ENCODE data around the gene EDN1.

- TF ChIP-seq, protein P1, sequence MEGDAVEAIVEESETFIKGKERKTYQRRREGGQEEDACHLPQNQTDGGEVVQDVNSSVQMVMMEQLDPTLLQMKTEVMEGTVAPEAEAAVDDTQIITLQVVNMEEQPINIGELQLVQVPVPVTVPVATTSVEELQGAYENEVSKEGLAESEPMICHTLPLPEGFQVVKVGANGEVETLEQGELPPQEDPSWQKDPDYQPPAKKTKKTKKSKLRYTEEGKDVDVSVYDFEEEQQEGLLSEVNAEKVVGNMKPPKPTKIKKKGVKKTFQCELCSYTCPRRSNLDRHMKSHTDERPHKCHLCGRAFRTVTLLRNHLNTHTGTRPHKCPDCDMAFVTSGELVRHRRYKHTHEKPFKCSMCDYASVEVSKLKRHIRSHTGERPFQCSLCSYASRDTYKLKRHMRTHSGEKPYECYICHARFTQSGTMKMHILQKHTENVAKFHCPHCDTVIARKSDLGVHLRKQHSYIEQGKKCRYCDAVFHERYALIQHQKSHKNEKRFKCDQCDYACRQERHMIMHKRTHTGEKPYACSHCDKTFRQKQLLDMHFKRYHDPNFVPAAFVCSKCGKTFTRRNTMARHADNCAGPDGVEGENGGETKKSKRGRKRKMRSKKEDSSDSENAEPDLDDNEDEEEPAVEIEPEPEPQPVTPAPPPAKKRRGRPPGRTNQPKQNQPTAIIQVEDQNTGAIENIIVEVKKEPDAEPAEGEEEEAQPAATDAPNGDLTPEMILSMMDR (IDR thresholded peaks at IDR 0.05) = no peak
- TF ChIP-seq POLR2A (IDR thresholded peaks at IDR 0.05) = no peak
- TF ChIP-seq POLR2AphosphoS5 (IDR thresholded peaks at IDR 0.05) = no peak
Measured at GRCh38 chr6:12313306-12313991, 23.3 kb downstream of the EDN1 start.
